Mammary microvascular endothelial cell (primary cell): ENCODE measurements around the gene RRH. TPM values are rescaled to one million over a fixed set of nuclear protein-coding genes. Genes with fewer than 3 reads are reported as not detected.

ENCODE experiments used
- total RNA-seq: library from RNA; depleted of rRNA; stranded (reverse); fragments of >200 nt; gene quantifications from 2 replicates; pipeline ENCODE4 v1.2.3, GENCODE V29; 2015

Gene RRH, protein sequence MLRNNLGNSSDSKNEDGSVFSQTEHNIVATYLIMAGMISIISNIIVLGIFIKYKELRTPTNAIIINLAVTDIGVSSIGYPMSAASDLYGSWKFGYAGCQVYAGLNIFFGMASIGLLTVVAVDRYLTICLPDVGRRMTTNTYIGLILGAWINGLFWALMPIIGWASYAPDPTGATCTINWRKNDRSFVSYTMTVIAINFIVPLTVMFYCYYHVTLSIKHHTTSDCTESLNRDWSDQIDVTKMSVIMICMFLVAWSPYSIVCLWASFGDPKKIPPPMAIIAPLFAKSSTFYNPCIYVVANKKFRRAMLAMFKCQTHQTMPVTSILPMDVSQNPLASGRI
- total RNA-seq, result not detected in 2 replicates

DNA sequence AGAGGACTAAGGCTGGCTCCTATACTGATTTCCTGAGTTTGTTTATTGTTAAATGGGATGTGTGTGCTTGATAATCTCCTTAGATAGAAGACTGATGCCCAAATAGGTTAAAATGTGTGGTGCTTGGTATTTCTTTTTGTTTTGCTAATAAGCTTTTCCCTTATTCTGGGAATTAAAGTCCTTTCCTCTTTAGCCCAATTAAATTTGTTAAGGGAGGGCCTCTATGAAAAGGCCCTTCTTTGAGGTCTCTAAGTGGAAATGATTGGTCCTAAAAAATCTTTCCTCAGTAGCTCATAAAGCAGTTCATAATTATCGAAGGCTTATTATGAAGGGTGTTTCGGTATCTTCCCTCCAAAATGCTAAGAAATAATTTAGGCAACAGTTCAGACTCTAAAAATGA lies at the start of gene RRH:
RRH (plus strand) TSS at position 301 of the 400 bp plus-strand sequence; CDS start at position 357, 56 bp downstream.

GRCh38 chr4:109801895-109802319 lies 25.9 kb upstream of the RRH start, which contains the start of gene CFI:
CFI (minus strand) TSS chr4:109801999; CDS start chr4:109801971, 28 bp downstream.

DNA sequence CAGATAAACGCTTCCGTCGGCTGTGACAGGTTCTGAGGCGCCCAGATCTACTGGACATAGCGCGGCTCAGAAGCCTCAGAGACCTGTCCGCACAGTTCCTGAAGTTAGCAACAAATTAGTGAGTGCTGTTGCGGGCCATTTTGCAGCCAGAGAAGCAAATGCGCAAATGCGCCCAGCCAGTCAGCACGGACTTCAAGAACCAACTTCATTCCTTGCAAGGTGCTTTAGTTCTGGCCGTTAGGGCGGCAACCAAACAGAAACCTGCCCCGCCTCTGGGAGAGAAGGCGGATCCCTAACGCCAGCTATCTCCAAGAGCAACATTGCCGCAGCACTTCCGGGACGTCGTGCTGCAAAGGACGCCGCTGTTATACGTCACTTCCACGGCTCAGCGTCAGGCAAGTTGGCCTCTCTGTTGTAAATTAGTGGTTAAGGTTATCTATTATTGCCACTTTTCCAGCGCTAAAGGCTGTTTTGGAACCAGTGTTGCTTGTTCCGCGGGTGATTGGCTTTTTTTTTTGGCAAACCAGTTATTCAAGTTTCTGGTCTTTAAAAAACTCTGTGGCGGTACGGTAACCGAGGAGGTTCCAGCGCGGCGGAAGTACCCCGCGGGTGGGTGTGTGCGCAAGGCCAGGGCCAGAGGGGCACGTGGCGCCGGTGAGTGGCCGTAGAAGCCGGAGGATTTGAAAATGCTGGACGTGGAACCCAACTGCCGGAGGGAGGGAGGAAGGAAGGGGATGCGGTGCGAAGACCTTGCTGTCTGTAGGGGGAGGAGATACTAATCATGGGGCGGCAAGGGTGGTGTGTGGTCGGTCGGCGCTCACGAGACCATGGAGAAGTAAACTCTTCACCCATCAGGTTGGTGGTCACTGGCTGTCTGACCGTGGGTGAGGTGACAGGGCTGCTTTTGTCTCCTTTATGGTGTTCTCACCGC lies 12.4 kb upstream of the RRH start, which contains the start of gene GAR1:
GAR1 (plus strand) TSS at position 612 of the 931 bp plus-strand sequence. CDS start 403 bp downstream, outside the sequence.

DNA sequence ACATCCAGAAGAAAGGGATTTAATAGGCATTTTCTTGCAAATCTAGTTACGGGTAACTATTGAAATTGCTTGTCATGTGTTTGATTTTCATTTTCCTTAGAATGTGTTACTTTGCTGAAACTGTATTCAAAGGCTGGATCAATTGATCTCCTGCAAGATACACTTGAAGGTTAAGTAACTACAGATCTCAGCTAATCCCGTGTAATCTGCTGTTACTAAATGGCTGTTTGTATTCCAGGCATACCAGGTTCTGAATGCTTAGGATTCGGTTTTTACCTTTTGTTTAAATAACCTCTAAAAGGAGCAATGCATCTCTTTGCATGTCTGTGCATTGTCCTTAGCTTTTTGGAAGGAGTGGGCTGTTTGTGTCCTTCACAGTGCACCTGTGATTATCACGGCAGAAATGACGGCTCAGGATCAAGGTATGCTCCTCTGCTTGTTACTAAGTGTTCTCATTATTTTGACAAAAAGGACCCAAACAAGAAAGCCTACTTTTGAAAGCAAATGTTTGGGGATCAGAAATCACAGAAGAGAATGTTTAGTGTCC lies 20.2 kb downstream of the RRH start, which contains the start of gene LRIT3:
LRIT3 (plus strand) TSS at position 212 of the 547 bp plus-strand sequence; CDS start at position 307, 95 bp downstream.

Other genes with a start within 250 kb of the RRH start
- 26.6 and 34.4 TPM in 2 replicates for gene CASP6, start 124.5 kb upstream of the RRH start, total RNA-seq
- 7.8 and 8.1 TPM in 2 replicates for gene PLA2G12A, start 97.9 kb upstream of the RRH start, total RNA-seq
- 47.5 and 51.0 TPM in 2 replicates for gene CFI, start 26.0 kb upstream of the RRH start, total RNA-seq
- 13.6 and 14.4 TPM in 2 replicates for gene GAR1, start 12.2 kb upstream of the RRH start, total RNA-seq
- gene LRIT3, start 20.1 kb downstream of the RRH start, total RNA-seq, result under 0.01 TPM in 1 of 2 replicates, not detected in the other
- gene EGF, start 84.9 kb downstream of the RRH start, total RNA-seq, result not detected in 2 replicates